GM10266 (cell line): Measurements from ENCODE around the gene RNF157.
"Not testable (repeated sequence)": the region's sequence is repeated elsewhere in the genome, so short reads cannot be mapped to it uniquely, and the experiment has no call there.

Experiments used
- DNase-seq: peaks from one replicate; pipeline ENCODE4 v3.0.0; 2012; ENCODE audit errors: extremely low spot score
- CTCF ChIP-seq: IDR thresholded peaks from 2 replicates; pipeline ENCODE4 v1.5.1; 2012; ENCODE audit warnings: mild to moderate bottlenecking, low read depth; ENCODE audit not compliant: control insufficient read depth, insufficient read depth; ENCODE audit errors: missing control alignments

Gene RNF157

GRCh38 chr17:76268015-76268749 lies 27.9 kb upstream of the RNF157 start:
- no peak for TF ChIP-seq CTCF
- DNase-seq: peak; percentile 71

- DNase-seq: not testable (repeated sequence)
These were observed 27.3 kb upstream of the RNF157 start for GRCh38 chr17:76267581-76268001.

- DNase-seq: no peak
- TF ChIP-seq CTCF: no peak
These were observed 26.8 kb upstream of the RNF157 start for GRCh38 chr17:76267051-76267576.

GRCh38 chr17:76266244-76266938 lies 26.1 kb upstream of the RNF157 start:
- no peak for TF ChIP-seq CTCF
- DNase-seq: no peak

- DNase-seq: no peak
These were observed 25.4 kb upstream of the RNF157 start for GRCh38 chr17:76265624-76266243.

GRCh38 chr17:76264755-76265623 lies 24.7 kb upstream of the RNF157 start, which contains the start of gene UBALD2:
Gene UBALD2 (plus strand): TSS chr17:76265348. CDS start chr17:76265506, 158 bp downstream.
- DNase-seq: peak; percentile 98
- no peak for TF ChIP-seq CTCF

More at GRCh38 chr17:76265624-76266243, 25.4 kb upstream of the RNF157 start:
- no peak for TF ChIP-seq CTCF

GRCh38 chr17:76264425-76264754 lies 24.1 kb upstream of the RNF157 start:
- DNase-seq: no peak

More at GRCh38 chr17:76264425-76264754, 24.1 kb upstream of the RNF157 start:
- TF ChIP-seq CTCF: no peak
